Effector memory CD8-positive, alpha-beta T cell (primary cell): ENCODE measurements around the gene MCTP1.

Source experiments
- ATAC-seq: fragments of 150-1000 bp; cut with Tn5 transposase; replicated peaks from 2 replicates; pipeline ENCODE4 v1.10.0; 2021; ENCODE audit warnings: mild to moderate bottlenecking, moderate library complexity
- DNase-seq, 3 experiments: peaks; one replicate each; pipeline ENCODE4 v3.0.0; 2021
- H3K27ac Mint-ChIP-seq, 2 donors: one replicate each; pipeline ENCODE4 v1.8.0; 2022; ENCODE audit warnings: mild to moderate bottlenecking in 2 of 2, mixed read lengths in 2 of 2, moderate library complexity in 2 of 2
- H3K27me3 Mint-ChIP-seq, 2 donors: one replicate each; pipeline ENCODE4 v1.8.0; 2022; ENCODE audit warnings: mixed read lengths in 2 of 2
- H3K36me3 Mint-ChIP-seq: one replicate; pipeline ENCODE4 v1.8.0; 2022; ENCODE audit warnings: mild to moderate bottlenecking, moderate library complexity, mixed read lengths; ENCODE audit not compliant: insufficient read depth
- H3K4me1 Mint-ChIP-seq, 2 donors: one replicate each; pipeline ENCODE4 v1.8.0; 2022; ENCODE audit warnings: low read depth in 2 of 2, mixed read lengths in 2 of 2
- H3K4me3 Mint-ChIP-seq, 2 donors: one replicate each; pipeline ENCODE4 v1.8.0; 2022; ENCODE audit warnings: mild to moderate bottlenecking in 2 of 2, mixed read lengths in 2 of 2, moderate library complexity in 2 of 2
- H3K9me3 Mint-ChIP-seq, 2 donors: one replicate each; pipeline ENCODE4 v1.8.0; 2022; ENCODE audit warnings: mixed read lengths in 2 of 2

MCTP1 gene

GRCh38 chr5:95280401-95281095, 4.3 kb downstream of the MCTP1 start:
- no peaks in the 10 kb centered on the region for H3K36me3 Mint-ChIP-seq
- ATAC-seq = no peak
- no peak overlapping the region for H3K4me3 Mint-ChIP-seq
- H3K4me1 Mint-ChIP-seq = no peaks in the 10 kb centered on the region
- DNase-seq = no peak
- H3K27ac Mint-ChIP-seq = no peak overlapping the region
- peaks cover 37 to 43% of the 10 kb centered on the region in 2 donors for H3K27me3 Mint-ChIP-seq
- no peaks in the 10 kb centered on the region for H3K9me3 Mint-ChIP-seq

DNA sequence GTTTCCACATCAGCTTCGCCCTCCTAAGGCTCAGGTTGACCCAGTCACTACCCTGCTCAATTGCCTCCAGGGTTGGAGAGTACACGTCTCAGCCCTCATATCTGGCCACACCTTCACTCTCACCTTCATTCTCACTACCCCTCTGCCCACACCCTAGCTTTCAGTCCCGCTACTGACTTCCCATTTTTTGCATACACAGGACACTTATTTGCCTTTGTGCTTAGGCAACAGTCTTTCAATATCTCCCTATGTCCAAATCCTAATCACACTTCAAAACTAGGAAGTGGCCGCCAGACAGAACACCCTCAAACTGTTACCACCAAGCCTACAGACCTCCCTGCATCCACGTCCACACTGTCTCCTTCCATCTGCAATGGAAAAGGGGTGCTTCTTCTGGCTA, 10.9 kb downstream of the MCTP1 start:
- Mint-ChIP-seq H3K9me3 (peaks cover 0 to 2% of the 10 kb centered on the region in 2 donors), H3K36me3 (no peaks in the 10 kb centered on the region), H3K4me1 (no peaks in the 10 kb centered on the region), H3K27ac (no peak overlapping the region), H3K27me3 (peaks cover 0 to 12% of the 10 kb centered on the region in 2 donors), H3K4me3 (no peak overlapping the region)
- ATAC-seq = no peak
- no peak for DNase-seq

GRCh38 chr5:95272316-95272929, 12.5 kb downstream of the MCTP1 start:
- H3K27me3 Mint-ChIP-seq = peaks cover 9 to 18% of the 10 kb centered on the region in 2 donors
- H3K9me3 Mint-ChIP-seq = peaks cover 2 to 7% of the 10 kb centered on the region in 2 donors
- no peaks in the 10 kb centered on the region for H3K36me3 Mint-ChIP-seq
- H3K4me3 Mint-ChIP-seq = no peak overlapping the region
- H3K27ac Mint-ChIP-seq = no peak overlapping the region
- no peak for ATAC-seq
- DNase-seq = no peak
- no peaks in the 10 kb centered on the region for H3K4me1 Mint-ChIP-seq

DNA sequence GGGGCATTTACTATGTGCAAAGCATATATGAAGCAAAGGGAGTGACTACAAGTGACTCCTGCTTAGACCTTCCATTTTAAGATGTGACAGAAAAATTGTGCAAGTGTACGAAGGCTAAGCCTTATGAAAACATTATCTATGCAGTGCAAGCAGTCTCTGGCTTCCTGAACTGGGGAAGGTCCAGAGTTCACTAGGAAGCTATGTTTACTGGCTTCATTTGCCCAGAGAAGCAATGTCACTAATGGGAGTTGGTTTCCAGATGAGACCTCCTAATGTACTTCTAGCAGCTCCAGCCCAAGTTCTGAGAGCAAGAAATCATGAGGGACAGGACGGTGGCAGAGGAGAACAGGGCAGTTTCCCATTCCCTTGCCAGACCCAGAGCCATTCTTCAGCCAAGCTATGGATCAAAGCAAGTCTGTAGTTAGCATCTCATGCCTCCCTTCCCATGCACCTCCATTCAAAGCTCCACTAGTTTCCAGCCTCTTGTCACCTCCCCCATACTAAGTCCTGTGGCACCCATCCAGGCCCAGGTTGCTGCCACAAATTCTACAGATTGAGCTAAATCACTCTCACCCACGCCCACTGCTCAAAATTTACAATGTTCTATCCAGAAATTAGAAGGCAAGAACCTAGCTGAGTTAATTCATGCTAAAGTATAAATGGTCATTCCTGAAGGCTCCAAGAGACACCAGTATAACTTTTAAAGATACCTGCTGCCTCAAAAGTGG, 21.8 kb downstream of the MCTP1 start:
- H3K4me1 Mint-ChIP-seq = no peaks in the 10 kb centered on the region
- H3K27ac Mint-ChIP-seq = no peak overlapping the region
- H3K27me3 Mint-ChIP-seq = peaks cover 12 to 31% of the 10 kb centered on the region in 2 donors
- peaks cover 2 to 8% of the 10 kb centered on the region in 2 donors for H3K9me3 Mint-ChIP-seq
- ATAC-seq = no peak
- DNase-seq = no peak
- H3K4me3 Mint-ChIP-seq = no peak overlapping the region
- H3K36me3 Mint-ChIP-seq = no peaks in the 10 kb centered on the region

- H3K27ac Mint-ChIP-seq = no peak overlapping the region
- no peak overlapping the region for H3K4me3 Mint-ChIP-seq
- H3K4me1 Mint-ChIP-seq = no peaks in the 10 kb centered on the region
- DNase-seq = no peak
- peak; percentile 22 for ATAC-seq
- no peaks in the 10 kb centered on the region for H3K36me3 Mint-ChIP-seq
- peaks cover 6 to 22% of the 10 kb centered on the region in 2 donors for H3K27me3 Mint-ChIP-seq
- peaks cover 0 to 2% of the 10 kb centered on the region in 2 donors for H3K9me3 Mint-ChIP-seq
Observed at GRCh38 chr5:95261437-95262175, 23.3 kb downstream of the MCTP1 start.

DNA sequence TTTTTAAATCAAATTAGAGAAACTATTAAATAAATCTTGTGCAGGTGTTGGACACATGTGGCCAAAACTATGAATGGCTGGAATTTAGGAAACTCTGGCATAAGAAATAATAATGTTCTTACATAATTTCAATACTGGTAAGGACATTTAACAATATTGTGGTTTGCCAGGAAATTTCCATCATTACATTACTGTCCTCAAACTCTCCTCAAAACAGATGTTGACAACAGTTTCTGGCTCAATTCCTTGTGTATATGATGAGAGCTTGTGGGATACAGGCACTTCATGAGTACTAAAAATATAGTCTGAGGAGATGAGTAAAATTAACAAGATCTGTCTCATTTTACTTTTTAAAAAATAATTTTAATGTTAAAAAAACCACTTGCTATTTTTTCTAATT, 27.9 kb downstream of the MCTP1 start:
- peaks cover 6 to 9% of the 10 kb centered on the region in 2 donors for H3K27me3 Mint-ChIP-seq
- H3K4me1 Mint-ChIP-seq = no peaks in the 10 kb centered on the region
- H3K27ac Mint-ChIP-seq = no peak overlapping the region
- no peak overlapping the region for H3K4me3 Mint-ChIP-seq
- H3K36me3 Mint-ChIP-seq = no peaks in the 10 kb centered on the region
- DNase-seq = no peak
- no peak for ATAC-seq
- H3K9me3 Mint-ChIP-seq = peaks cover 0 to 2% of the 10 kb centered on the region in 2 donors

GRCh38 chr5:95256446-95256845, 28.4 kb downstream of the MCTP1 start:
- Mint-ChIP-seq H3K4me3 (no peak overlapping the region), H3K36me3 (no peaks in the 10 kb centered on the region), H3K27ac (no peak overlapping the region), H3K9me3 (peaks cover 0 to 2% of the 10 kb centered on the region in 2 donors), H3K27me3 (peaks cover 6 to 9% of the 10 kb centered on the region in 2 donors), H3K4me1 (no peaks in the 10 kb centered on the region)
- no peak for DNase-seq
- ATAC-seq = no peak

DNA sequence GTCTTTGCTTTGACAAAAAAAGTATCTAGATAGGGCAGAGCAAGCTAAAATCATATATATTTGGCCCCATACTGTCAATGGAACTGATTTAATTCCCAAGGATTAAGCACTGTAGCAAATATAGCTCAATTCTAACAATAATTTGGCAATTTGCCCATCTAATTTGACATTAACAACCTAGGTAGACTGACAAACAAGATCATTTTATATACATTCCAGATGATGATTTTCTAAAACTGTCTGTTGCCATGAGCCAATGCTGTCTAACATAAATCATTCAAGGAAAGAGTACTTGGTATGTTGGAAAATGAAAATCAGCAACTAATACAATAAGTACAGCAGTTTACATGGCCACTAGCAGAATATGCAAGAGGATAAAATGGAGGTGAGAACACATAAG, 32.1 kb downstream of the MCTP1 start:
- no peak for ATAC-seq
- Mint-ChIP-seq H3K4me1 (no peaks in the 10 kb centered on the region), H3K27ac (no peak overlapping the region)

DNA sequence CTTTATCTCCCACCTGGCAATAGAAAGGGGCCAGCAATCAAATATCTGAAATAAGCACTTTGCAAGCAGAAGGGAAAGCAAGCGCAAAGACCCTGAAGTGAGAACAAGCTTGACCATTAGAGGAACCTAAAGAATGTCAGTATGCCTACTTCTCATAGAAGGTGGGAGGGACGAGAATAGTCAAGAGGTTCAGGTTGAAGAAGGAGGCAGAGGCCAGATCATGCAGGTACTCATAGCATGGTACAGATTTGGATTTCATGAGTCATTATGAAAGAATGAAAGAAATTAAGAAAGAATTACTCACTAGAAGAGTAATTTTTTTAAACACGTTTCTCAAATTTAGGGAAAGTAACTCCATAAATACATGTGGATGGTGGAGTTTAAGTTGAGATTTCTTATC, 33.7 kb downstream of the MCTP1 start:
- no peak for DNase-seq
- H3K36me3 Mint-ChIP-seq = no peaks in the 10 kb centered on the region
- no peak overlapping the region for H3K4me3 Mint-ChIP-seq
- peaks cover 0 to 1% of the 10 kb centered on the region in 2 donors for H3K9me3 Mint-ChIP-seq
- no peak overlapping the region for H3K27ac Mint-ChIP-seq
- ATAC-seq = no peak
- no peaks in the 10 kb centered on the region for H3K27me3 Mint-ChIP-seq
- H3K4me1 Mint-ChIP-seq = no peaks in the 10 kb centered on the region

More for the DNA sequence above, 32.1 kb downstream of the MCTP1 start:
- Mint-ChIP-seq H3K36me3 (no peaks in the 10 kb centered on the region), H3K4me3 (no peak overlapping the region), H3K9me3 (peaks cover 0 to 1% of the 10 kb centered on the region in 2 donors), H3K27me3 (no peaks in the 10 kb centered on the region)
- DNase-seq = no peak

DNA sequence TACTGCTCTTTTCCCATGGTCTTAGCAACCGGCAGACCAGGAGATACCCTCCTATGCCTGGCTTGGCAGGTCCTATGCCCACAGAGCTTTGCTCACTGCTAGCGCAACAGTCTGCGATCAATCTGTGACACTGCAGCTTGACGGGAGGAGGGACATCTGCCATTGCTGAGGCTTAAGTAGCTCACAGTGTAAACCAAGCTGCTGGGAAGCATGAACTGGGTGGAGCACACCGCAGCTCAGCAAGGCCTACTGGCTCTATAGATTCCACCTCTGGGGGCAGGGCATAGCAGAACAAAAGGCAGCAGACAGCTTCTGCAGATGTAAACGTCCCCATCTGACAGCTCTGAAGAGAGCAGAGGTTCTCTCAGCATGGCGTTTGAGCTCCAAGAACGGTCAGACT, 40.4 kb downstream of the MCTP1 start:
- Mint-ChIP-seq H3K4me3 (no peak overlapping the region), H3K9me3 (peaks cover 8 to 10% of the 10 kb centered on the region in 2 donors), H3K4me1 (no peaks in the 10 kb centered on the region), H3K27ac (no peak overlapping the region), H3K36me3 (no peaks in the 10 kb centered on the region), H3K27me3 (no peaks in the 10 kb centered on the region)
- ATAC-seq (no peak), DNase-seq (no peak)

DNA sequence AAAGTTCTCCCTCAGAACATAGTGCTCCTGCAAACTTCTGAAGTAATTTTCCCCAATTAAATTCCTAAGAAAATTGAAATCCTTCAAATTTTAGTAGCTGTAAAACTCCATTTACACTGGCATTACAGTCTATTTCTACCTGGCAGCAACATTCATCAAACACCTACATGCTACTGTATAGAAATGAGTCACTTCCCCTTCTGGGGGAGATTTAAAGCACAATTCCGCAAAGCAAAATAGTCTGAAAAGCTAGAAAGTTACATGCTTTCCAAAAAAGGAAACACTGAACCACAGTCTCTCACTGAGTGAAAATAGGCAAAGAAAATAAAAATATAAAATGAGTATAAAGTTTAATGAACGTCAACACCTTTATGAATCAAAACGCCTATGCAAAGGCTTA, 43.3 kb downstream of the MCTP1 start:
- no peaks in the 10 kb centered on the region for H3K27me3 Mint-ChIP-seq
- no peaks in the 10 kb centered on the region for H3K4me1 Mint-ChIP-seq
- ATAC-seq = no peak
- peaks cover 8 to 9% of the 10 kb centered on the region in 2 donors for H3K9me3 Mint-ChIP-seq
- no peak overlapping the region for H3K4me3 Mint-ChIP-seq
- H3K36me3 Mint-ChIP-seq = no peaks in the 10 kb centered on the region
- no peak overlapping the region for H3K27ac Mint-ChIP-seq
- DNase-seq = no peak

DNA sequence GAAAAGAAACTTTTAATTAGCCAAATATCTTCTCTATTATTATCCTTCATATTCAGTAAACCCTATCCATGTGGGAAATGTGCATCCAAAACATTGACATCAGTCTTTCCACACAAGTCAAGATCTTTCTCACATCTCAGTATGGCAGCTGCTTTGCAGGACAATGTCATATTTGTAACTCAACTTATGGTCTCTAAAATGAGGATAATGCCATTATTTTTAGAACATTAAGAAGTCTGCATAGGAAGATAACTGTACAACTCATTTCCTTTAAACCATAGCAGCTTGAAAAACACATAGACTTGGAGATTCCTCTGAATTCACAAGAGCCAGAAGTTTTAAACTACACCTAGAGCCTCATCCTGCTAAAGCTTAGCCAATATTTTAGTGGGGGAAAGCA, 43.7 kb downstream of the MCTP1 start:
- no peaks in the 10 kb centered on the region for H3K4me1 Mint-ChIP-seq
- no peaks in the 10 kb centered on the region for H3K27me3 Mint-ChIP-seq
- H3K27ac Mint-ChIP-seq = no peak overlapping the region
- ATAC-seq (no peak), DNase-seq (no peak)
- no peak overlapping the region for H3K4me3 Mint-ChIP-seq
- H3K36me3 Mint-ChIP-seq = no peaks in the 10 kb centered on the region
- H3K9me3 Mint-ChIP-seq = peaks cover 8 to 9% of the 10 kb centered on the region in 2 donors

- ATAC-seq = no peak
- Mint-ChIP-seq H3K27ac (no peak overlapping the region), H3K9me3 (peaks cover 5 to 11% of the 10 kb centered on the region in 2 donors), H3K4me3 (no peak overlapping the region), H3K27me3 (no peaks in the 10 kb centered on the region), H3K36me3 (no peaks in the 10 kb centered on the region), H3K4me1 (no peaks in the 10 kb centered on the region)
- DNase-seq = no peak
Observed at GRCh38 chr5:95238560-95239325, 46.2 kb downstream of the MCTP1 start.
